ENCODE data around the gene RNF152. TPM values are rescaled to one million over a fixed set of nuclear protein-coding genes. Genes with fewer than 3 reads are reported as not detected.

Gene RNF152
- total RNA-seq (ENCODE audit: unreplicated experiment) = 16.9 TPM
- long read RNA-seq = 0 reads

- Mint-ChIP-seq H3K36me3 (ENCODE audit: unreplicated experiment) (no peaks in the 10 kb centered on the region), H3K27ac (ENCODE audit: unreplicated experiment) (peak within 1 kb of the TSS; percentile 76), H3K27me3 (ENCODE audit: unreplicated experiment) (peaks cover 5% of the 10 kb centered on the region), H3K9me3 (ENCODE audit: unreplicated experiment) (peaks cover 9% of the 10 kb centered on the region), H3K4me3 (ENCODE audit: unreplicated experiment) (peak within 1 kb of the TSS; percentile 89), H3K4me1 (ENCODE audit: low read depth, unreplicated experiment) (peaks cover 13% of the 10 kb centered on the region)
- no peak for TF ChIP-seq CTCF (IDR thresholded peaks at IDR 0.05; ENCODE audit: partially characterized antibody, unreplicated experiment)
- peak; percentile 60 for DNase-seq
These were observed at the start of gene RNF152 for GRCh38 chr18:61892683-61893308. TSS of gene RNF152 (minus strand) at chr18:61893007. CDS start at chr18:61816463, 76,544 bp downstream.

- H3K9me3 Mint-ChIP-seq (ENCODE audit: unreplicated experiment) = no peaks in the 10 kb centered on the region
- no peaks in the 10 kb centered on the region for H3K27me3 Mint-ChIP-seq (ENCODE audit: unreplicated experiment)
- H3K4me3 Mint-ChIP-seq (ENCODE audit: unreplicated experiment) = no peak overlapping the region
- TF ChIP-seq CTCF (IDR thresholded peaks at IDR 0.05; ENCODE audit: partially characterized antibody, unreplicated experiment) = no peak
- no peaks in the 10 kb centered on the region for H3K36me3 Mint-ChIP-seq (ENCODE audit: unreplicated experiment)
- no peaks in the 10 kb centered on the region for H3K4me1 Mint-ChIP-seq (ENCODE audit: low read depth, unreplicated experiment)
- no peak overlapping the region for H3K27ac Mint-ChIP-seq (ENCODE audit: unreplicated experiment)
- DNase-seq = no peak
These were observed 49.2 kb upstream of the RNF152 start for GRCh38 chr18:61941948-61942471.

GRCh38 chr18:61939046-61939674, 46.4 kb upstream of the RNF152 start:
- Mint-ChIP-seq H3K4me3 (ENCODE audit: unreplicated experiment) (no peak overlapping the region), H3K4me1 (ENCODE audit: low read depth, unreplicated experiment) (no peaks in the 10 kb centered on the region), H3K27ac (ENCODE audit: unreplicated experiment) (no peak overlapping the region), H3K27me3 (ENCODE audit: unreplicated experiment) (peaks cover 2% of the 10 kb centered on the region), H3K36me3 (ENCODE audit: unreplicated experiment) (no peaks in the 10 kb centered on the region), H3K9me3 (ENCODE audit: unreplicated experiment) (no peaks in the 10 kb centered on the region)
- DNase-seq = no peak
- TF ChIP-seq CTCF (IDR thresholded peaks at IDR 0.05; ENCODE audit: partially characterized antibody, unreplicated experiment) = no peak

GRCh38 chr18:61935362-61935761, 42.6 kb upstream of the RNF152 start:
- no peaks in the 10 kb centered on the region for H3K36me3 Mint-ChIP-seq (ENCODE audit: unreplicated experiment)
- DNase-seq = no peak
- no peak overlapping the region for H3K27ac Mint-ChIP-seq (ENCODE audit: unreplicated experiment)
- peaks cover 2% of the 10 kb centered on the region for H3K27me3 Mint-ChIP-seq (ENCODE audit: unreplicated experiment)
- H3K9me3 Mint-ChIP-seq (ENCODE audit: unreplicated experiment) = no peaks in the 10 kb centered on the region
- H3K4me1 Mint-ChIP-seq (ENCODE audit: low read depth, unreplicated experiment) = no peaks in the 10 kb centered on the region
- H3K4me3 Mint-ChIP-seq (ENCODE audit: unreplicated experiment) = no peak overlapping the region
- no peak for TF ChIP-seq CTCF (IDR thresholded peaks at IDR 0.05; ENCODE audit: partially characterized antibody, unreplicated experiment)

Data from glutamatergic neuron (in vitro differentiated cells).